GM18951 (cell line): Measurements from ENCODE around the gene CD177.
"Not testable (repeated sequence)": the region's sequence is repeated elsewhere in the genome, so short reads cannot be mapped to it uniquely, and the experiment has no call there.

Source experiments
- POLR2A ChIP-seq: IDR thresholded peaks from 4 replicates; pipeline ENCODE4 v1.6.1; 2011; ENCODE audit warnings: mild to moderate bottlenecking; ENCODE audit not compliant: insufficient read length, insufficient read depth; ENCODE audit errors: extremely low read depth
- in situ Hi-C: fragments of 300-500 bp; cut with MboI; formaldehyde crosslinking; loops from one replicate; pipeline ENCODE4 v1.12.0; 2022; ENCODE audit warnings: low sequenced_read_pairs, mixed read lengths, inconsistent platforms; ENCODE audit not compliant: unreplicated experiment

Gene CD177

DNA sequence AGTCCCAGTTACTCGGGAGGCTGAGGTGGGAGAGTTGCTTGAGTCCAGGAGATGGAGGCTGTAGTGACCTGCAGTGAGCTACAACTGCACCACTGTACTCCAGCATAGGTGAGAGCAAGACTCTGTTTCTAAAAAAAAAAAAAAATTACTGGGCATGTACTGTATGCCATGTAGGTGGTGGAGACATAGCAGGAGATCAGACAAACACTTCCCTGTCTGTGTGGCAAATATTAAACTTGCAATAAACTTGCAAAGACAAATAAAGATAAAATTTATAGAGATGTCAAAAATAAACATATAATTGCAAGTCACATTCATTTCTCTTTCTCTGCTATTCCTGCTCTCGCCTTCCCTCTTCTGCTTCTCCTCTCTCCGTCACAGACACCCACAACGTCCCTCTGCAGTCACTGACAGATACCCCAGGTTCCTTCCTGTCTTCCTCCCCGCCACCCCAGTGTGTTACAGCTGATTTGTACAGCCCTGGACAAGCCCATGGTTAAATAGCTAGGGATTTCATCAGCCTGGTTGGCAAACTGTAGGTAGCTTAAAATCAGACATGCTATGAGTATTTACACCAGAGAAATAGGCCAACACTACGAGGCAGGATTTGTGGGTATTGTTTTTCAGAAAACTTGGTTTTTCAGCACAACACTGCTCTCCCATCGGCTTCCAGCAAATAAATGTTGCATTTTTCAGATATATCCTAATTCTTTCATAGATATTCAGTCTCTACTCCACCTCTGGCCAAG, 1.3 kb upstream of the CD177 start:
- in situ Hi-C loops = no loop called here
- TF ChIP-seq POLR2A = no peak

DNA sequence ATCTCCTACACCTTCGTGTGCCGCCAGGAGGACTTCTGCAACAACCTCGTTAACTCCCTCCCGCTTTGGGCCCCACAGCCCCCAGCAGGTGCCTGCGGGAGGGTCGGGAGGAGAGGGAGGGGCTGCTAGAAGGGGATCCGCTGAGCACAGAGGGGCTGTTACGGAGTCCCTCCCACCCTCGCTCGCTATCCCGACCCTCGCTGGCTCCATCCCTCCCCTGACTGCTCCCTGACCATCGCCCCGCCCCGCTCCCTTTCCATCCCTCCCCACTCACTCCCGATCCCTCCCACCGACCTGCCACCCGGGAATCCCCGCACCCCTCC, 780 bp downstream of the CD177 start:
- TF ChIP-seq POLR2A = no peak
- in situ Hi-C loops = no loop called here

DNA sequence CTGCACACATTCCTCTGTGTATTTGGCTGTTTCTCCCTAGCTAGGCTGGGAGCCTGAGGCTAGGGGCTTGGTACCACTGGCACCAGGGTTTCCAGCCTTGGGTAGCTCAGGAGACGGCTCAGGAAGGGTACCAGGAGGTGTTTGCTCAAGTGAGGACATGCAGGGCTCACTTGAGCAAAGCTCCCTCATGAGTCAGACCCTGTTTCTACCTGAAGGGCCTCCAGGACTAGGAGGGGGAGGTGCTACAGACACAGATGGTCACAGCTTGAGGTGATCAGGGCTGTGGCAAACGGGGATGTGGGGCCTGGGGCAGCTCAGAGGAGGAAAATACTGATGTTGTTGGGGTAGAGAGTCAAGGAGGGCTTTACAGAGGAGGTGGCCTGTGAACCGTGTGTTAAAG, 3.3 kb downstream of the CD177 start:
- in situ Hi-C loops = not testable (repeated sequence)

DNA sequence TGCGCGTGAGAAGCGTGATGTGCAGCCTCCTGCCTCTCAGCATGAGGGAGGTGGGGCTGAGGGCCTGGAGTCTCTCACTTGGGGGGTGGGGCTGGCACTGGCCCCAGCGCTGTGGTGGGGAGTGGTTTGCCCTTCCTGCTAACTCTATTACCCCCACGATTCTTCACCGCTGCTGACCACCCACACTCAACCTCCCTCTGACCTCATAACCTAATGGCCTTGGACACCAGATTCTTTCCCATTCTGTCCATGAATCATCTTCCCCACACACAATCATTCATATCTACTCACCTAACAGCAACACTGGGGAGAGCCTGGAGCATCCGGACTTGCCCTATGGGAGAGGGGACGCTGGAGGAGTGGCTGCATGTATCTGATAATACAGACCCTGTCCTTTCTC, 8.7 kb downstream of the CD177 start:
- no peak for TF ChIP-seq POLR2A
- in situ Hi-C loops = no loop called here

DNA sequence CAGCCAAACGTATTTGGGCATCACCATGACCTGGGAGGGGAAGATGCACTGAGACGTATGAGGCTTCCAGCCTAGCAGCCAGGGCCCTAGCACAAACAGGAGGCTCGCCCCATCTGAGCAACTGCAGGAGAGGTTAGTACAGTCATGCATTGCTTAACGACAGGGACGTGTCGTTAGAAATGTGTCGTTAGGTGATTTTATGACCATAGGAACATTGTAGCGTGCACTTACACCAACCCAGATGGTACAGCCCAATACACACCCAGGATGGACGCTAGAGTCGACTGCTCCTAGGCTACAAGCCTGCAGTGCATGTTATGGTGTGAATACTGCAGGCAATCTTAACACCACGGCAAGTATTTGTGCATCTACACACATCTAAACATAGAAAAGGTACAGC, 9.3 kb downstream of the CD177 start:
- in situ Hi-C loops = no loop called here

DNA sequence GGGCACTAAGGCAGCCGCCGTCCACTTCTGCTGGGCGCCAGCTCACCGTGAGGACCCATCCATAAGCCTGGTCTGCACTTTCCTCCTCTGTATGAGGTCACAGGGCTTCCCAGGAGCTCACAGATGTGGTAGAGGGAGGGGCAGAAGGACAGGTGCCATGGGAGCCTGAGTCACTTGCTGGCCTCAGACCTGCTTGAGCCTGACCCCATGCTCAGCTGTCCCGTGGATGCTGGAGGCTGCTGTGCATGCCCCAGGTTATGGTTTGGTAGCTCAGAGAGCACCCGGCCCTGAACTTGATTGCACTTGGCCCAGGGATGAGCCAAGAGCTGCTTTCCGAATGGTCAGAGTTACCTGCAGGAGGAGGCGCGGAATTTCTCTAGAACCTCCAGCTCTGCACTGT, 12.2 kb downstream of the CD177 start:
- in situ Hi-C loops = not testable (repeated sequence)

More for the DNA sequence above, 9.3 kb downstream of the CD177 start:
- no peak for TF ChIP-seq POLR2A

DNA sequence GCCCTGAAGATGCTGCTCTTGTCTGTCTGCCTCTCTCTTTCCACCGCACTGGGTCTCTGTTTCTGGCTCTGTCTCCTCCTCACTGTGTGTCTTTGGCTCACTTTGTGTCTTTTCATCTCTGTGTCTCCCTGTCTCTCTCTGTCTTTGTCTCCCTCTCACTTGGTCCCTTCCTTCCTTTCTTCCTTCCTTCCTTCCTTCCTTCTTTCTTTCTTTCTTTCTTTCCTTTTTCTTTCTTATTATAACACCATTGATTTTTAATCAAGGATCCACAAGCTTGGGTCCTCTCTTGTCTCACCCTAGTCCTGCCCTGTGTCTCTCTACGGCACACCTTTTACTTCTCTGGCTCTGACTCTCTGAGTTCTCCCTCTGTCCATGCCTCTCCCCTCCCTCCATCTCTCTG, 14.3 kb downstream of the CD177 start:
- TF ChIP-seq POLR2A = no peak
- in situ Hi-C loops = no loop called here

DNA sequence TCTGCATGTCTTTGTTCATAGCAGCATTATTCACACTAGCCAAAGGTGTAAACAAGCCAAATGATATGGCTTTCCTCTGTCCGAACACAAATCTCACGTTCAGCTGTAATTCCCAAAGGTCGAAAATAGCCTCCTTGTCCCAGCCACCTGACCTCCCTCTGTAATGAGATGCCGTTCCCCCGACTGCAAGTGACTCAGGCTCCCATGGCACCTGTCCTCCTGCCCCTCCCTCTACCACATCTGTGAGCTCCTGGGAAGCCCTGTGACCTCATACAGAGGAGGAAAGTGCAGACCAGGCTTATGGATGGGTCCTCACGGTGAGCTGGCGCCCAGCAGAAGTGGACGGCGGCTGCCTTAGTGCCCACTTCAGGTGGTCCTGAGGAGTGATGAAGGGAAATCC, 15.4 kb downstream of the CD177 start:
- in situ Hi-C loops = not testable (repeated sequence)

DNA sequence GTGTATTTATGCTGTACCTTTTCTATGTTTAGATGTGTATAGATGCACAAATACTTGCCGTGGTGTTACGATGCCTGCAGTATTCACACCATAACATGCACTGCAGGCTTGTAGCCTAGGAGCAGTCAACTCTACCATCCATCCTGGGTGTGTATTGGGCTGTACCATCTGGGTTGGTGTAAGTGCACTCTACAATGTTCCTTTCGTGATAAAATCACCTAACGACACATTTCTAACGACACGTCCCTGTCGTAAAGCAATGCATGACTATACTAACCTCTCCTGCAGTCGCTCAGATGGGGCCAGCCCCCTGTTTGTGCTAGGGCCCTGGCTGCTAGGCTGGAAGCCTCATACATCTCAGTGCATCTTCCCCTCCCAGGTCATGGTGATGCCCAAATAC, 18.4 kb downstream of the CD177 start:
- TF ChIP-seq POLR2A = no peak
- in situ Hi-C loops = no loop called here

DNA sequence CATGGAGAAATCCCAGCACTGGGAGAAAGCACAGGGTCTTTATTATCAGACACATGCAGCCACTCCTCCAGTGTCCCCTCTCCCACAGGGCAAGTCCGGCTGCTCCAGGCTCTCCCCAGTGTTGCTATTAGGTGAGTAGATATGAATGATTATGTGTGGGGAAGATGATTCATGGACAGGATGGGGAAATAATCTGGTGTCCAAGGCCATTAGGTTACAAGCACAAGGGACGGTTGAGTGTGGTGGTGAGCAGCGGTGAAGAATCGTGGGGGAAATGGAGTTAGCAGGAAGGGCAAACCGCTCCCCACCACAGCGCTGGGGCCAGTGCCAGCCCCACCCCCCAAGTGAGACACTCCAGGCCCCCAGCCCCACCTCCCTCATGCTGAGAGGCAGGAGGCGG, 19.0 kb downstream of the CD177 start:
- no peak for TF ChIP-seq POLR2A
- in situ Hi-C loops = no loop called here

DNA sequence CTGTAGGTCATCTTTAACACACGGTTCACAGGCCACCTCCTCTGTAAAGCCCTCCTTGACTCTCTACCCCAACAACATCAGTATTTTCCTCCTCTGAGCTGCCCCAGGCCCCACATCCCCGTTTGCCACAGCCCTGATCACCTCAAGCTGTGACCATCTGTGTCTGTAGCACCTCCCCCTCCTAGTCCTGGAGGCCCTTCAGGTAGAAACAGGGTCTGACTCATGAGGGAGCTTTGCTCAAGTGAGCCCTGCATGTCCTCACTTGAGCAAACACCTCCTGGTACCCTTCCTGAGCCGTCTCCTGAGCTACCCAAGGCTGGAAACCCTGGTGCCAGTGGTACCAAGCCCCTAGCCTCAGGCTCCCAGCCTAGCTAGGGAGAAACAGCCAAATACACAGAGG, 24.1 kb downstream of the CD177 start:
- in situ Hi-C loops = not testable (repeated sequence)

DNA sequence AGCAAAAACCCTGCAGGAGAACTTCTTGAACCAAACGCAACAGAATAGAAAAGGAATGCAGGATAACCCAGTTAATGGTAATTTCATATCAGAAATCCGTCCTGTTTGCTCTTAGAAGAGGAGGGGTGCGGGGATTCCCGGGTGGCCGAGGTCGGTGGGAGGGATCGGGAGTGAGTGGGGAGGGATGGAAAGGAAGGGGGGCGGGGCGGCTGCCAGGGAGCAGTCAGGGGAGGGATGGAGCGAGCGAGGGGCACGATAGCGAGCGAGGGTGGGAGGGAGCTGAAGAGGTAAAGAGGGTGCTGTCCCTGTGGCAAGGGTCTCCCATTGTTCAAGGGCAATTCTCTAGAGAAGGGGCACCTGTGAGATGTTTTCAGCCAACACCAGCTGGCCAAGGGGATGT, 26.5 kb downstream of the CD177 start:
- in situ Hi-C loops = no loop called here
- TF ChIP-seq POLR2A = no peak

DNA sequence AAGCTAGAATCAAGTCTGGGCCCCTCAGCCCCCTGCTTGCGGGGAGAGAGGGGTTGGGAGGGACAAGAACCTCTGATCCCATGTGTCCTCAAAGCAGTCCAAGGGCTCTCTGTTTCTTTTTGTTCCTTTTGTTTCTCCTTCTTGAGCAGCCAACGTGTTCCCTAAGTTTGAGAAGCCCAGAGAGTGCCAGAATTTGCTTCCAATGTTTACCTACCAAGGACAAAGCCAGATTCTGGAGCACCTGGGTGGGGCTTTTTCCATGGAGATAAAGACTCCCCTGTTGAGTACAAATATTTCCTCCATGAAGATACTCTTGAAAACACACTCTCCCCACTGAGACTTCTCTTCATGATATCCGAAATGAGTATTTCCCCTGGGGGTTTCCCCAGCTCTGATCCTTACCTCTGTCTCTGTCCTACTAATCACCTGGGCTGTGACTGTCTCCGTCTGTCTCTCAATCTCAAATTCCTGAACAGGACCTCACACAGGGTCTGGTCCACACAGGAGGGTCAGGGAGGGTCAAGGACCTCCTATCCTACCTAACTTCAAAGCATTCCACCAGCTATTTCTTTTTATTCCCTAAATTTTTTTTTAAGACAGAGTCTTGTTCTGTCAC, 27.4 kb downstream of the CD177 start:
- in situ Hi-C loops = no loop called here
- no peak for TF ChIP-seq POLR2A

DNA sequence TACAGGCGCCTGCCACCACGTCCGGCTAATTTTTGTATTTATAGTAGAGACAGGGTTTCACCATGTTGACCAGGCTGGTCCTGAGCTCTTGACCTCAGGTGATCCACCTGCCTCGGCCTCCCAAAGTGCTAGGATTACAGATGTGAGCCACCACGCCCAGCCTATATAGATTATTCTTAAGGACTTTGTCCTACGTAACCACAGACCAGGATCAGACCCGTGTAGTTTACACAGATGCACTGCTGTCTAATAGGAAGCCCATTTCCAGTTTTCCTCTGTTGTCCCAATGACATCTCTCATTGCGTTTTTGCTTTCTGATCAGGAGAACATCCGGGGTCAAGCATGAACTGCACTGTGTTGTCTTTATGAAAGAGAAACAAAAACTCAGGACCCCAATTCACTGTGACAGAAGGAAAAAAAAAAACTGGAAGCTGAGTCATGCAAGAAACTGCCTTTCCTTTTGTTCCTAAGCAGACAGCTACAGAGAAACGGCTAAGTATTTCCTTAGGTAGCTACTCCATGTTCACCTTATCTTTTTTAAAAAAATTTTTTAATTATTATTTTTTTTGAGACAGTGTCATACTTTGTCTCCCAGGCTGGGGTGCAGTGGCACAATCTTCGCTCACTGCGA, 29.2 kb downstream of the CD177 start:
- in situ Hi-C loops = not testable (repeated sequence)

DNA sequence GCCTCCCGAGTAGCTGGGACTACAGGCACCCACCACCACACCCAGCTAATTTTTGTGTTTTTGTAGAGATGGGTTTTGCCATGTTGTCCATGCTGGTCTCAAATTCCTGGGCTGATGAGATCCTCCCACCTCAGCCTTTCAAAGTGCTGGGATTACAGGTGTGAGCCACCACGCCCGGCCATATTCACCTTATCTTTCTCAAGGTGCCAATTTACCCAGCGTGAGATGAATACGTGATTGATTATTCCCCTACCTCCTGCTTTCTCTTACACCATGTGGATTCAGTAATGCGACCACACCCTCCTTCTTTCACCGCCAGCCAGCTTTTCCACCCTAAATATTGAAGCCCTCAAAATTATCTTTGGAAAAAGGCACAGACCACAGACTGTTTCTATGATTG, 29.8 kb downstream of the CD177 start:
- in situ Hi-C loops = not testable (repeated sequence)

DNA sequence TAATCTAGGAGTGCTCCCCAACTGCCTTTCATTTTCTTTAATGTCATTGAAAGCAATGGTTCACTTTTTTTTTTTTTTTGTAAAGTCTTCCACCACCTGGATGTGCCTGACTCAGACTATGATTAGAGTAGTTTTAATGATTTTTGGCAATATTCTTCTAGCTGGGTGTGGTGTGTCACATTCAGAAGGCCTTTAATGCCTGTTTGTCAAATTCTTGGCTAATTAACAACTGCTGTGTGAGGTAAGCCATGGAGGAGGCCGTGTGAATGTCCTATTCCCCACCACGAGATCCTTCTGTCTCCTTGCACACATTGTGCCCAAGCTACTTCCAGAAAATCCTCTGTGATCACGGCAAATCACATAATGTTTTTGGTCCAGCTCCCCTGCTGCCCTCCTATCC, 30.3 kb downstream of the CD177 start:
- in situ Hi-C loops = not testable (repeated sequence)

DNA sequence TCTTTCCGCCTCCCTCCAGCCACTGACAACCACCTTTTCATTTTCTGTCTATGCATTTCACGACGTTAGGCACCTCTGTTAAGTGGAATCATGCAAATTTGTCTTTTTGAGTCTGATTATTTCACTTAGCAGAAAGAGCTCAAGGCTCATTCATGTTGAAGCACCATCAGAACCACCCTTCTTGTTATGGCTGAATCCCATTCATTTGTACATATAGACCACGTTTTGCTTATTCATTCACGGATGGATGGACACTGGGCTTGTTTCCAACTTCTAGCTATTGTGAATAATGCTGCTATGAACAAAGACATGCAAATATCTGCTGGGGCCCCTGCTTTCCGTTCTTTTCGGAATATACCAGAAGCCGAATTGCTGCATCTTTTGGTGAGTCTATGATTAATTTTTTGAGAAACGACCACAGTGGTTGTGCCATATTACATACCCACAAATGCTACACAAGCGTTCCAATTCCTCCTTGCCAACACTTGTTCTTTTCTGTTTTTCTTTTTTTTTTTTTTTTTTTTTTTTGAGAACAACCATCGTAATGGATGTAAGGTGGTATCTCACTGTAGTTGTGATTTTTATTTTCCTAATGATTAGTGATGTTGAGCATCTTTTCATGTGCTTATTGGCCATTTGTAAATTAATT, 37.5 kb downstream of the CD177 start:
- in situ Hi-C loops = not testable (repeated sequence)

DNA sequence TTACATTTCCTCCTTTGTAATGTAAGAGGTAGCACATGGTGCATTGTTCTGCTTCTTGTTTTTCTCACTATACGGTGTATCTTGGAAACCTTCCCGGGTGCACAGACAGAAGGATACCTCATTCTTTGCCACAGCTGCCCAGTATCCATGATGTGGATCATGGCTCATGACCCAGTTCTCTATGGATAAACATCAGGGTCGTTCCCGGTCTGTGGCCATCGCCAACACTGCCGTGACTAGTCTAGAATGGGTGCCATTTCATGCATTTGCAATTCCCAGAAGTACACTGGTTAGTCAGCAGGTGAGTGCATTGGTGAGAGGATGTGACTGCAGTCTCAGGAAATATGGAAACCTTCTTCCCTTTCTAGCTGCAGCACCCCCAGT, 38.1 kb downstream of the CD177 start:
- in situ Hi-C loops = not testable (repeated sequence)

DNA sequence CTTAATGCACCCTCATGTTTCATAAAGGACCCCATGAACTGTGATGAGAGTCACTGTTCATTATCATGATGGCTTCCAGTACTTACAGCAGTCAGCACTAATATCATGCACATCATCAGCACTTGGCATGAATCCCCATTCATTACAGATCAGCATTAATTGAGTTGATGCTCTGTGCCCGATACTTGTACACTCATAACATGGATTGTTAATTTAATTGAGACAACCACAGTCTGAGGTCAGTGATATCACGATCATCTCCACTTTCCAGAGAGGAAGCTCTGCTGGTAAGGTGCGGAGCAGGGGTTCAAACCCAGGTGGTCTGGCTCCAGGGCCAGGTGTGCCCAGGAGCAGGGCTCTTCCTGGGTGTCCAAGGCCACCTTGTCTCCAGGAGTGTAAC, 40.0 kb downstream of the CD177 start:
- in situ Hi-C loops = not testable (repeated sequence)
